GM23248 (cell line): Measurements from ENCODE around the gene ECI2.

Source experiments
- EZH2 ChIP-seq: fragments of 200-600 bp; sonication (generic); IDR thresholded peaks from 2 replicates; pipeline ENCODE4 v1.6.1; 2018; ENCODE audit warnings: antibody characterized with exemption, mild to moderate bottlenecking; ENCODE audit not compliant: insufficient read depth, poor library complexity, severe bottlenecking
- EZH2phosphoT487 ChIP-seq: fragments of 200-600 bp; sonication (generic); IDR thresholded peaks from 2 replicates; pipeline ENCODE4 v1.6.1; 2018; ENCODE audit warnings: antibody characterized with exemption, moderate library complexity, mild to moderate bottlenecking, low read depth; ENCODE audit not compliant: insufficient read depth

- no peak for TF ChIP-seq EZH2
- no peak for TF ChIP-seq EZH2phosphoT487
Observed at GRCh38 chr6:4067673-4068072, 67.7 kb downstream of the ECI2 start.
